Activated naive CD8-positive, alpha-beta T cell treated with anti-CD3 and anti-CD28 coated beads, Interleukin-2, amount 50 U/mL, for 16 hours (primary cell): Measurements from ENCODE around the gene MSRB1.
"Not testable (repeated sequence)": the region's sequence is repeated elsewhere in the genome, so short reads cannot be mapped to it uniquely, and the experiment has no call there.

Experiments
- DNase-seq: peaks from one replicate; pipeline ENCODE4 v3.0.0-alpha.2; 2020; ENCODE audit warnings: low read depth, low spot score

MSRB1 gene

DNA sequence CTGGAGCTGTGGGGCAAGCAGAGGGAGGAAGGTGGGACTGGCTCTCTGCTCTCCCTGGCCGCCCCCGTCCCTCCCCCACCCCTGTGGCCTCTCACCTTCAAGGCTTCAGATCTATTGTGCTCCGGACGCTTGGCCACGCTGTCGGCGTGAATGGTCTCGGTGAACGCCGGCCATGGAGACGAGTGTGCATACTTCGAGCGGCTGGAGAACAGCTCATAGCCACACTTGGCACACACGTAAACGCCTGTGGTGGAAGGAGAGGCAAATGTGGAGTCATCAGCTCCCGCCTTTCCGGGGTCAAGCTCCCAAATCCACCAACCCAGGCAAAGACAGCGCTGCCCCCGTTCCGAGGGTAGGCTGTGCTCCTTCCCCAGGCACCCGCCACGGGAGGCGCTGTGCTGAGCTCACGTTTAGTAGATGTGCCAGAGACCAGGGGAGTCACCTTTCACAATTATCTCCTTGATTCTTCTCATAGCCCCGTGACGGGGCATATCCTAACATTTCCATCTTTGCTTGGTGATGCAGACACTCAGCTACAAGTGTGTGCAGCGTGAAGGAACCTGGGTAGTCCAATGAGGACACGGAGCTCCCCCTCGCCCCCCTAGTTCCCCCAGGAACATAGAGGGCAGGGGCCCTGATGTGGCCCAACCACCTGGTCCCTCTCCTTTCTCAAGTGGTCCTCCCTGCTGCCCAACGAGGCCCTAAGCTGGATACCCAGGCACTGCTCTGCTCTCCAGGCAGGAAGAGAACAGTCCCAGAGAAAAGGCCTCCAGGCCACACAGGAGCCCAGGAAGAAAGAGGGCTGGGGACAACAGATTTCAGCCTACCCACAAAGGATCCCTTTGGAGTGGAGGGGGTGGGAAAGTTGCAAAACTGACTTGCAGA, 1.6 kb downstream of the MSRB1 start:
- no peak for DNase-seq

DNA sequence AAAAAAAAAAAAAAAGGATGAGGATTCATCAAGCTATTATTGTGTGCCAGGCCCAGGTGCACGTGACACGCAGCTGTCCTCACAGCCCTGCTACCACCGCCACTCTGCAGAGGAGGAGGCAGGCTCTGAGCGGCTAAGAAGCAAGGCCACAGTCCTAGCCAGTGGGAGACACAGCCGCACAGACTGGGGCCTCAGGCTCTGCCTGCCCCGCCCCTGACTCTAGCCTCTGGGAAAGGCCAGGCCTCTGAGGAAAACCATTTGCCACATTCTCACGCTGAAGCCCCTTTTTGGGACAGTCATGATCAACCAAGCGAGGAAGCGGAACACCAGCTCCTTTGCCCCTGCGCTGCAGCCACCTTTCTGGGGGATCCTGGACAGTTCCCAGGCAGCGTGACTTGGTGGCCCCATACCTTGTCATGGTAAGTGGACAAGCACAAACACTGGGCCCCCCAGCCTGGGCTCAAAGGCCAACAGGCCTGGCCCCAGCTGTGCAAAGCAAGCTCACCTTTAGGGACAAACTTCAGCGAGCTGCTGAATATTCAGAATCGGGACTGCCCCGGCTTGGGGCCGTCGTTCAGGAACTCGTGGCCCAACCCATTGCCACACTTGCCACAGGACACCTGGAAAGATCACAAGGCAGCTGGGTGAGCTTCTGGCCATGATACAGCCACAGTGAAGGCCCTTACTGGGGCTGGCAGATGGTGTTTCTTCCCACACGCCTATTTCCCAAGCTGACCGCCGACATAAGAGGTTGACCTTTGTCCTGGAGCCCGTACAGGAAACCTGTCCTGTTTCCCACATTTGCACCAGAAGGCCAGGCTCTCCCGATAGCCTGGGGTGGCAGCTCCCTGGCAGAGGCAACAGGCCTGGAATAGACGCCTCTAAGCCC, 2.5 kb downstream of the MSRB1 start:
- no peak for DNase-seq

DNA sequence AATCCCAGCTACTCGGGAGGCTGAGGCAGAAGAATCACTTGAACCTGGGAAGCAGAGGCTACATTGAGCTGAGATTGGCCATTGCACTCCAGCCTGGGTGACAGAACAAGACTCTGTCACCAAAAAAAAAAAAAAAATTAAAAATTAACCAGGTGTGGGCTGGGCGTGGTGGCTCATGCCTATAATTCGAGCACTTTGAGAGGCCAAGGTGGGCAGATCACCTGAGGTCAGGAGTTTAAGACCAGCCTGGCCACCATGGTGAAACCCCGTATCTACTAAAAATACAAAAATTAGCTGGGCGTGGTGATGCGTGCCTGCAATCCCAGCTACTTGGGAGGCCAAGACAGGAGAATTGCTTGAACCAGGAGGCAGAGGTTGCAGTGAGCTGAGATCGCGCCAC, 3.2 kb downstream of the MSRB1 start:
- DNase-seq = not testable (repeated sequence)

DNA sequence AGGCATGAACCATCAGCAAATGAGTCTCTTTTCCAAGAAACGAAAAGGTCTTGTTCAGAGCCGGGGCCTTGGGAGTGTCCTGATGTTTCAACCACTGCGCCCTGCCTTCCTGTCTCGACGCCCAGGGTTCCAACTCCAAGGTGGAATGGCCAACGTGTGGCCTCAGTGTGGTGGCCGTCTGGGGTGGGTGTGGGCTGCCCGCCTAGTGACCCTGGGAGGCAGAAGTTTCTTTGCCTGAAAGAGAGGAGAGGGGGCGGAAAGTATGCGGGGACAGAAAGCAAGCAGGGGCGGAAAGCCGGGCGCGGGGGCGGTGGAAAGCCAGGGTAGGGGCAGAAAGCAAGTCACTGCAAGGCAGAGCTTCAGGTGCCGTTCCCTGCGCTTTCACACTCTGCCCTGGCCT, 4.1 kb downstream of the MSRB1 start:
- no peak for DNase-seq

DNA sequence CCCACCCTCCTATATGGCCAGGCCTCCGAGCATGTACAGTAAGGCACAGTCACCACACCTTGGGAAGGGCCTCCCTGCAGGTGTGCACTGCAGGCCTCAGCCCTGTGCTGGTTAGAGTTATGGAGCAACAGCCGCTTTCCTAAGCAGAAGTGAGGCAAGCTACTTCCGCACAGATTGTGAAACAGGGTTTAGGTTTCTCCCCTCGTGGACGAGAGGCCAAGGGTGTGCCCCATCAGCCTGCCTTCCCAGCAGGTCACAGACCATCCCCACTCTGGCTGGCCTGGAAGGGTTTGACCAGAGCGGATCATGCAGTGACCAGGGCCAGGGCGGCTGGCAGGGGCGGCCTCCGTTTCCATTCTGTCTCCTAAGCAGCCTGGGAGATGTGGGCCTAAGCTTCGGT, 4.7 kb downstream of the MSRB1 start:
- no peak for DNase-seq

DNA sequence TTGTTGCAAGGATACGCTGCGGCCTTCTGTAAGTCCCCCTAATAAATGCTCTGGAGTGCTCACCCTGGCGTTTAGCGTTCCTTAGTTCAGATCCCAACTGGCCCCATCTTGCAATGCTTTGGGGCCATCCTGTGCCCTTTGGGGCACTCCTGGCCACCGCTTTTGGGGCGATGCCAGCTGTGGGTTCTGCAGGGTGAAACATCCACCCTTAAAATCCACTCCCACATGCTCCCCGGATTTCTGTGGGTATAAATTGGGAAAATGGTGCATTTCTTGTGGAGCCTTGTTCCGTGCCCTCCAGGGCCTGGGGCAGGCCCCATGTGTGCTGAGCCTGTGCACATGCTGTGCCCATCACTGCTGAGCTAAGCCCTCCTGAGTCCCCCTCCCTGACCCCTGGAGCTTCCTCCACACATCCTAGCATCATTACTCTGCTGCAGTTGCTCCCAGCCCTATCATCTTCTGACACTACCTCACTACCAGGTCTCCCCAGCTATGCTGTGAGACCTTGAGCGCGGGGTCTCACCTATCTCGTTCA, 6.0 kb downstream of the MSRB1 start:
- DNase-seq = no peak

DNA sequence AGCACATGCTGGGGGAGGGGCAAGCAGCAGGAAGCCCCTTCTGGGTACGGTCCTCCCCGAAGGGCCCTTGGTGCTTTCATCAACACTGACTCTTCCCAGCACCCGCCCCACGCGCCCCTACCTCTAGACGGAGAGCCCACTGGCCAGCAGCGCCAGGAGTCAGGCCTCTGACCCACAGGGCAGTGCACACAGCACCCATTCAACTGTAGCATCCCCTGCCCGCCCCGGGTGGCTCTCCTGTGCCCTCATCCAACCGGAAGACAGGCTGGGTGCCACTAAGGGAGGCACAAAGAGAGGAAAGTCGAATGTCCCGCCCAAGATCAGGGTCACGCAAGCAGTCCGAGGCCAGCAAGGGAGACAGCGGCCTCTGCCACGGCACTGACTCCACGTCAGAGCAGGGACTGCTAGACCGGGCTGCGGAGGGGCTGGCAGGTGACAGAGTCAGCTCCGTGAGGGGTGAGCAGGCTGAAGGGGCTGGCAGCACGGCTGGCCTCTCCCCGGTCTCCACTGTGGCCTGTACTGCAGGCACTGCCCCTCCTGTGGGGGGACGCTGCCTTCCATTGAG, 9.8 kb downstream of the MSRB1 start:
- no peak for DNase-seq

DNA sequence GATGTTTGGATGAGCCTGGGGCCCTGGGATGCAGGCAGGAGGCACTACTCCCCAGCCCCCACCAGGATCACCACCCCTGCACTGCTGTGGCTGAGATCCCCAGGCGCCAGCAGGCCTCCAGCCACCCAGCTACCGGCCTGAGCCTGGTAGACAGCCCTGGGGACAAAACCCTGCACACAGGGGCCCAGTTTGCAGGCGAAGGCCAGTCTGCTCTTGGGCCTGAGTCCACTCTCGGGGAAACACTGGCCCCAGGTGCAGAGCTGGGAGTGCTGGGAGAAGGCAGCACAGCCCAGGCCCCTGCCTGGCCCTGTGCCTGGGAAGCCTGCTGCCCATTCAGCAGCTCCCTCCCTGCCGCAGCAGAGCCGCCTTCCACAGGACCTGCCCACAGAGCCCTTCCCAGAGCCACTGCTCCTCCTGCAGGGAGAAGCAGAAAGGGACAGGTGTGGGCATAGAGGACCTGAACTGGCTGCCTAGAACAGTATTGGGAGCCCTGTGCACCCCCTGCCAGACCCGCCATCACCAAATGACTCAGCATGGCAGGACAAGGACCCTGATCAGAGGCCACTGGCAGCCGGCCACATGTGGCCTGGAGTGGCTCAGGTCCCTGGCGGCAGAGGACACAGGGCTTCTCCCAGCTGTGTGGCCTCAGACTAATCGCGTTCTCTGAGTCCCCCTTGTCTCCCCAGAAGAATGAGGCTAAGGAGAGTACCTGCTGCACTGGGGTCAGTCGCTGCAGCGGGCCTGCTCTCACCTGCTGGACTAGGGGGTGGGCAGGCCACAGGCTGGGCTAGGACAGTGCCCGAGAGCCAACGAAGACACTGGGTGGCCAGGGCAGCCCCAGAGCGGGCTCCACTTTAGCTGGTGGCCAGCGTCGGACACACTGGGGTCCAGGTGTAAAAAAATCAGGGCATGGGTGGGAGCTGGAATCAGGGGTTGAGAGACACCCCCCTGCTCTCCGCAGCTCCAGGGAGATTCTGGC, 10.7 kb downstream of the MSRB1 start:
- DNase-seq = no peak

DNA sequence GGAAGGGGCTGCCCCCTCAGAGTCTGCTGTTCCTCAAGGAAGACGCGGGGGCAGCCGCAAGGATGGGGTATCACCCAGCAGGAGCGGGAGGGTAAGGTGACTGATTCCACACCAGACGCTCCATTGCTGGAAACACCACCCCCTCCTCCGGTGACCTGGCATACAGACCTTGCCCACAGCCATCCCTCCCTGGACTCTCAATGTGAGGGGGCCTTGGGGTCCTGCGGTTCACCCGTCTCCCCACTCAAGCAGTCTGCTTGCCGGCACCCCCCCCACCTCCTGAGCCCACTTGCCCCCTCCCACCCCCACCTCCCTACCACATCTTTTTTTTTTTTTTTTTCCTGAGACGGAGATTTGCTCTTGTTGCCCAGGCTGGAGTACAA, 12.7 kb downstream of the MSRB1 start:
- DNase-seq = no peak

DNA sequence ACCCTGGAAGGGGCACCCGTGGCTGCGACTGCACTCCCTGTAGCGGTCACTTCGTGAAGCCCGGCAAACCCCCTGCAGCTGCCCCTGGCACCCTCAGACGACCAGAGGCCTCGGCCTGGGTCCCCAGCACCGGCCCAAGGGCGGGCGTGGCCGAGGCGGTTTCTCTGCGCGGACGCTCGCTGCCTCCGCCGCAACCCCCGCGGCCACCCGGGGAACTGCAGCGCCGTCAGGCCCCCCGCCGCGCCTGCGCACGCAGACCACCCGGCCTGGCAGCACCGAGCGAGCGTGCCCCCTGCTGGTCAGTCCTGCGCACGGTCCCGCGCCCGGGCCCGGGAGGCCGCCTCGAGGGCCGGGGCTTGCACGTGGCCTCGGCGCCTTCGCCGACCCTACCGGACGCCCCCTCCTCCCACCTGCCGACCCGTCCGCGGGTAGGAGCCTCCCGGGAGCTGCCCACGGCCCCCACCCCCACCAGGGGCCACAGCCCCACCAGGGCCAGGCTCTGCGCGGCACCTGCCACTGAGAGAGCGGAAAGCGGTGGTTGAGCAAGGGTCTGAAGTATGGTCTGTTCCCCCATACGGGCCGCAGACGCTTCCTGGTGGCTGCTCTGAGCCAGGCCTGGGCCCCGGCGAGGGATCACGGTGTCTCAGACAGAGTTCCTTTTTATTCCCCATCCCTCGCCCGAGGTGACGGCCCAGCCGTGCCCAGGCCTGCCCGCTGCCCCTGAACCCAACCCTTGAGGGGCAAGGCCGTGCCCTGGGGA, 13.2 kb downstream of the MSRB1 start:
- peak; percentile 85 for DNase-seq

DNA sequence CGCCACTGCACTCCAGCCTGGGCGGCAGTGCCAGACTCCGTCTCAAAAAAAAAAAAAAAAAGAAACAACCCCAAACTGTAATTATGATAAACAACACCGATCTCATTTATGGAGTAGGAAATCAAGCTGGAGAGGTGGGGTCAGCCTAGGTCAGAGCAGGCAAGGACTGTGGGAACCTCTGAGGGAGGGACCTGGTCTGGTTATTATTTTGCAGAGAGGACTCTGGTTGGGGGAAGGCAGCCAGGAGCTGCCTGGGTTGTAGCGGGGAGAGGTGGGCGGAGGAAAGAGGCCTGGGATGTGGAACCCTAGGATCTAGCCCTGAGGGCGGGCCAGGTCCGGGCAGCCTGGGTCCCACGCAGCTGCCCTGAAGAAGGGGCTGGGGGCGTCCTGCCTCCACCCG, 13.9 kb downstream of the MSRB1 start:
- DNase-seq = no peak

DNA sequence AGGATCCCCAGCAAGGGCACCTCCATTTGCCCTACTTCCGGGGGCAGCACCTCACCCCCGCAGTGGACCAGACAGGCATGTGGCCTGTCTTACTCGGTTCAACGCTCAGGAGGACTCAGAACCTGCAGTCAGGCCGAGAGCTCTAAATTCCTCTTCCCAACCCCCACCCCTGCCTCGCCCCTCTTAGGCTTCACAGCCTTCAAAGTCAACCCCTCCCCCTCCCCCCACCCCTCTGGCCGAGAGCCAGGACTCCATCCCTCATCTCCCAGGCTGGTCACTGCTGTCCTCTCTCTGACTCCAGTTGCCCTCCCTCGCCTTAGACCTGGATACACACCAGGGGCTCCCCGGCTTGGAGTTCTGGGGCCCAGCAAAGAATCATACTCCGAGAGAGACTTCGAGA, 16.7 kb downstream of the MSRB1 start:
- no peak for DNase-seq

DNA sequence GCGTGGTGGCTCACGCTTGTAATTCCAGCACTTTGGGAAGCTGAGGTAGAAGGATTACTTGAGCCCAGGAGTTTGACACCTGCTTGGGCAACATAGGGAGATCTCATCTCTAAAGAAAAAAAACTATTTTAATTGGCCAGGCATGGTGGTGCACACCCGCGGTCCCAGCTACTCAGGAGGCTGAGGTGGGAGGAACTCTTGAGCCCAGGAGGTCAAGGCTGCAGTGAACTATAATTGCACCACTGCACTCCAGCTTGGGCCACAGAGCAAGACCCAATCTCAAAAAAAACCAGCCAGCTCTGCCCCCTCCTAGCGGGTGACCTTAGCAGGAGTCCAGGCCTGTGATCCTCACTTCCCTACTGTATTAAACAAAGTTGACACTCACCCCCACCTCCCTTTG, 18.9 kb downstream of the MSRB1 start:
- DNase-seq = no peak

DNA sequence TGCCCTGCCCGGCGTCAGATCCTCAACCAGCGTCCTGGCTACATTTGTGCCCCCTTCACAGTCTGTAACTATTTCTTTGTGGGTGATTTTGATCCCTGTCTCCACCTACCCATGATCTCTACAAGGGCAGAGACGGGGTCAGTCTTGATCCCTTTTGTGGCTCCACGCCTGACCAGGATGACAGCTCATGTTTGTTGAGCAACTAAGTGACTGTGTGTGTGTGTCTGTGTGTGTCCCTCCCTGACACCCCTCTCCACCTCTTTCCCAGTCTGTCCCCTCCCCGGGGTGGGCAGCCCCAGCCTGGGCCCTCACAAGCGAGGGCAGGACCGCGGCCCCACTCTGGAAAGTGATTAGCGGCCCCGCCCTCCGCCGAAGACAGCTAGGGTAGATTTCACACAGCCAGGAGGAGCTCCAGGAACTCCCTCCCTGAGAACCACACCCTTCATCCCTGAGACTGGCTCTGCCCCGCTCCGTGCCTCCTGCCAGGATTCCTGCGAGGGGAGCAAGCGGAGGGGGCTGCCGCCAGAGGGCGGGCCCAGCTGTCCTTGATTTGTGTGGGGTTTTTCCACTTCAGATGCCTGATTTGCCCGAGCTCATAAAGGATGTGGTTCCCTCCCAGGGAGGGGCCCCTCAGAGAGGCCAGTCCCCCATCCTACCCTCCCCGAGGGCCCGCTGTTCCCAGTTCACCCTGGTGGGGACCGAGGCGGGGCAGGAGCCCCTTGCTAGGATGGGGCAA, 19.5 kb downstream of the MSRB1 start:
- no peak for DNase-seq

DNA sequence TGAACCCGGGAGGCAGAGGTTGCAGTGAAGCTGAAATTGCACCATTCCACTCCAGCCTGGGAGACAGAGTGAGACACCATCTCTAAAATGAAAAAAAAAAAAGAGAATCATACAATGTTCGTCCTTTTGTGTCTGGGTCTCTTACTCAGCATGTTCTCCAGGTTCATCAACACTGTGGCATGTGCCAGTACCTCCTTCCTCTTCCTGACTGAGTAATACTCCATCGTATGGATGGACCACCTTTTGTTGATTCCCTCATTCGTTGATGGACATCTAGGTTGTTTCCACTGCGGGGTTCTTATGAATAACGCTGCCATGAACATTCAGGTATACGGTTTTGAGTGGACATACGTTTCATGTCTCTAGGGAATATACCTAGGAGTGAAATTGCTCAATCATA, 20.6 kb downstream of the MSRB1 start:
- no peak for DNase-seq

DNA sequence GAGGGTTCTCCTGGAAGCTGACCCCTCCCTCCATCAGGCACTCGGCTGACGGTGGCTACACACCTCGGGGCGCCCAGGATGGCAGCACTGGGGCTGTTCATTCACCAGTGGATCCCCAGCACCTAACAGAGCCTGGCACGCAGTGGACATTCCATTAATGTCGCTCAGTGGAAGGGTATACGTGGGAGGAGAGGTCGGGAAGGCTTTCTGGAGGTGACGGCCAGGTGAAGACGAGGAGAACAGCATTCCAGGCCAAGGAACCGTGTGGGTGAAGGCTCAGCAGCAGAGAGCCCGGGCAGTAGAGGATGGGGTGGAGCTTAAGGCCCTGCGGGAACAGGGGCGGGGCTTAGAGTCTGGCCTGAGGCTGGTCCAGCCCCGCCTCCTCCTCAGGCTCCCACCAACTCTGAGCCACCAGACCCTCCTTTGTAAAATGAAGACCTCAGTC, 22.2 kb downstream of the MSRB1 start:
- no peak for DNase-seq

DNA sequence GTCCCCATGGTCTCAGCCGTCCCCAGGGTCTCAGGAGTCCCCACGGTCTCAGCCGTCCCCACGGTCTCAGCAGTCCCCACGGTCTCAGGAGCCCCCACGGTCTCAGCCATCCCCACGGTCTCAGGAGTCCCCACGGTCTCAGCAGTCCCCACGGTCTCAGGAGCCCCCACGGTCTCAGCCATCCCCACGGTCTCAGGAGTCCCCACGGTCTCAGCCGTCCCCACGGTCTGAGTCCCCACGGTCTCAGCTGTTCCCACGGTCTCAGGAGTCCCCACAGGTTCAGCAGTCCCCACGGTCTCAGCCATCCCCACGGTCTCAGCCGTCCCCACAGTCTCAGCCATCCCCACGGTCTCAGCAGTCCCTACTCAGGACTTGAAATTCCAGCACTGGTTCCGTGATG, 22.9 kb downstream of the MSRB1 start:
- DNase-seq = not testable (repeated sequence)

DNA sequence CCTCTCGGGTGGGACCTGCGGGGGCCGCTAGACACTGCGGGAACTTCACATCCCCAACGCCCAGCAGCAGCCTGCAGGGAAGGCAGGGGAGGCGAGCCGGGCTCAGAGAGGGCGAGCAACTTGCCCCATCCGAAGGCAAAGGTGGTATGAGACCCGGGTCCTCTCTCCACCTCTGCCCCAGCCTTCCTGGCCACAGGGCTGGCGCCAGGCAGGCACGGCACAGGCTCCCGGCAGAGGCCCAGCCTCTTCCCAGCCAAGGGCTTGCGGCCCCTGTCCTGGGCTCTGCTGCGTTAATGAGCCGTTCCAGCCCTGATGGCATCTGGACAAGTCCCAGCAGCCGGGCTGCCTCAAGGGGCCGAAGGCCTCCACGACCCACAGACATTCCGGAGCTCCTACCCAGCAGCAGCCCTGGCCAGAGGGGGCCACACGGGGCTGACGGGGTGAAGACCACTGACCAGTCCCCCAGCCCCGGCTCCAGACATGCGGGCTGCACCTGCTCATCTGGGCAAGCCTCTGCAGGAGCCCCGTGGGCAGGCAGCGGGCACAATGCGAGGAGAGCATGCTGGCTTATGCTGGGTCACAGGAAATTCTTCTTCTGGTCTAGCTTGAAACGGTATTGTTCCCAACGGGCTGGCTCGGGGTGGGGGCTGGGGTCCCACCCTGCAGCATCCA, 23.5 kb downstream of the MSRB1 start:
- no peak for DNase-seq
